Measurements from ENCODE around the gene CTSE.

DNA sequence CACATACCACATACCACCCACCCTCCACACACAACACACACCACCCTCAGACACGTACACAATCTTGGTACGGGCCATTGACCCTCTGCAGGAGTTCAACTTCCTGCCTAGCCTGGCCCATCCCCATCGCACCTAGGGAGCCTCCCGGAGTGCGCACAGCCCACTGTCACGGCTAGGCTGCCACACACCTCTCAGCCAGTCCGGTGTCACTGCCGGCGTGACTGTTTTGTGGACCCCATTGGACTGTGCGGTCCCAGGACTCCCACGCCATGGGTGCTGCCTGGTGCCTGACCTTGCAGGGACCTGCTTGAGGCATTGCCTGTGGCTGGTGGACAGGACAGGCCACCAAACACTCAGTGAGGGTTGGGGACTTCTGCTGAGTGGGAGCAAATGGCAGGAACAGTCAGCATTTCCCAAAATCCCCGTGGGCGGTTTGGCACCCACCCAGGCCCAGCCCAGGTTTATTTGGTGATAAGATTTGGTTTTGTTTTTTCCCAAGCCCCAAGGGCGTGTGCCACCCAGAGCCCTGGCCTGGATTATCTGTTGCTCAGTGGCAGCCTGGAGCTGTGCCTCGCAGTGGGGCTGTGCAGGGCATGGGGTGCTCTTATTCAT is 48.2 kb downstream of the CTSE start:
- TF ChIP-seq POLR2A (IDR thresholded peaks at IDR 0.05; ENCODE audit: low read depth, low read length) (no peak), USF2 (IDR thresholded peaks at IDR 0.05; ENCODE audit: low read depth, low read length) (no peak), CEBPB (IDR thresholded peaks at IDR 0.05; ENCODE audit: low read depth, low read length) (no peak), SMC3 (IDR thresholded peaks at IDR 0.05; ENCODE audit: low read depth, low read length) (no peak), MXI1 (IDR thresholded peaks at IDR 0.05; ENCODE audit: borderline replicate concordance, low read depth, low read length) (no peak), MAFK (IDR thresholded peaks at IDR 0.05; ENCODE audit: low read depth, low read length) (no peak), RAD21 (IDR thresholded peaks at IDR 0.05; ENCODE audit: low read length) (no peak), RFX5 (IDR thresholded peaks at IDR 0.05; ENCODE audit: low read depth, low read length) (no peak), FOS (IDR thresholded peaks at IDR 0.05; ENCODE audit: low read depth, low read length) (no peak), CHD1 (IDR thresholded peaks at IDR 0.05; ENCODE audit: low read depth, low read length) (no peak), BHLHE40 (IDR thresholded peaks at IDR 0.05; ENCODE audit: low read depth, low read length) (no peak), MAZ (IDR thresholded peaks at IDR 0.05; ENCODE audit: borderline replicate concordance, low read depth, low read length) (no peak), ELK1 (IDR thresholded peaks at IDR 0.05; ENCODE audit: borderline replicate concordance, low read depth, low read length) (no peak)
- TF ChIP-seq, protein P1, sequence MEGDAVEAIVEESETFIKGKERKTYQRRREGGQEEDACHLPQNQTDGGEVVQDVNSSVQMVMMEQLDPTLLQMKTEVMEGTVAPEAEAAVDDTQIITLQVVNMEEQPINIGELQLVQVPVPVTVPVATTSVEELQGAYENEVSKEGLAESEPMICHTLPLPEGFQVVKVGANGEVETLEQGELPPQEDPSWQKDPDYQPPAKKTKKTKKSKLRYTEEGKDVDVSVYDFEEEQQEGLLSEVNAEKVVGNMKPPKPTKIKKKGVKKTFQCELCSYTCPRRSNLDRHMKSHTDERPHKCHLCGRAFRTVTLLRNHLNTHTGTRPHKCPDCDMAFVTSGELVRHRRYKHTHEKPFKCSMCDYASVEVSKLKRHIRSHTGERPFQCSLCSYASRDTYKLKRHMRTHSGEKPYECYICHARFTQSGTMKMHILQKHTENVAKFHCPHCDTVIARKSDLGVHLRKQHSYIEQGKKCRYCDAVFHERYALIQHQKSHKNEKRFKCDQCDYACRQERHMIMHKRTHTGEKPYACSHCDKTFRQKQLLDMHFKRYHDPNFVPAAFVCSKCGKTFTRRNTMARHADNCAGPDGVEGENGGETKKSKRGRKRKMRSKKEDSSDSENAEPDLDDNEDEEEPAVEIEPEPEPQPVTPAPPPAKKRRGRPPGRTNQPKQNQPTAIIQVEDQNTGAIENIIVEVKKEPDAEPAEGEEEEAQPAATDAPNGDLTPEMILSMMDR (conservative IDR thresholded peaks at IDR 0.05; ENCODE audit: low read depth, low read length), result no peak
